NOMO-1 treated with dmso at 0.1 percent for 144 hours (cell line): ENCODE measurements around the gene TIMP3.

Experiments used
- DNase-seq: peaks from one replicate; lab custom pipeline; 2025; ENCODE audit not compliant: unreplicated experiment; lab: John Stamatoyannopoulos, UW

TIMP3 gene

GRCh38 chr22:32827049-32827602, 25.6 kb downstream of the TIMP3 start:
- DNase-seq = no peak

GRCh38 chr22:32828150-32828549, 26.6 kb downstream of the TIMP3 start:
- no peak for DNase-seq

GRCh38 chr22:32828561-32828960, 27.1 kb downstream of the TIMP3 start:
- DNase-seq = no peak

- no peak for DNase-seq
Observed at GRCh38 chr22:32829451-32829851, 27.9 kb downstream of the TIMP3 start.

GRCh38 chr22:32830473-32830872, 29.0 kb downstream of the TIMP3 start:
- no peak for DNase-seq

GRCh38 chr22:32830957-32831356, 29.5 kb downstream of the TIMP3 start:
- no peak for DNase-seq

GRCh38 chr22:32831584-32831983, 30.1 kb downstream of the TIMP3 start:
- DNase-seq = no peak

GRCh38 chr22:32832174-32832573, 30.7 kb downstream of the TIMP3 start:
- no peak for DNase-seq

- DNase-seq = no peak
Observed at GRCh38 chr22:32836280-32837123, 35.0 kb downstream of the TIMP3 start.

- no peak for DNase-seq
Observed at GRCh38 chr22:32837142-32837541, 35.6 kb downstream of the TIMP3 start.

GRCh38 chr22:32837803-32838202, 36.3 kb downstream of the TIMP3 start:
- DNase-seq = no peak

GRCh38 chr22:32839831-32840584, 38.5 kb downstream of the TIMP3 start:
- DNase-seq = no peak

- DNase-seq = no peak
Observed at GRCh38 chr22:32841175-32841574, 39.7 kb downstream of the TIMP3 start.

- no peak for DNase-seq
Observed at GRCh38 chr22:32842486-32842885, 41.0 kb downstream of the TIMP3 start.

- DNase-seq = no peak
Observed at GRCh38 chr22:32843300-32843699, 41.8 kb downstream of the TIMP3 start.

- no peak for DNase-seq
Observed at GRCh38 chr22:32844251-32844650, 42.7 kb downstream of the TIMP3 start.

- DNase-seq = no peak
Observed at GRCh38 chr22:32846780-32847491, 45.4 kb downstream of the TIMP3 start.

GRCh38 chr22:32848226-32848625, 46.7 kb downstream of the TIMP3 start:
- no peak for DNase-seq

GRCh38 chr22:32849501-32849900, 48.0 kb downstream of the TIMP3 start:
- no peak for DNase-seq

GRCh38 chr22:32850157-32850556, 48.7 kb downstream of the TIMP3 start:
- DNase-seq = no peak
